Measurements from ENCODE around the gene RET.

Gene RET

GRCh38 chr10:43073191-43073590 lies 3.7 kb upstream of the RET start:
- H3K4me3 ChIP-seq (replicated peaks in 1 of 2; ENCODE audit: low read depth in 2 of 2, low read length in 2 of 2), result no peak overlapping the region
- no peak for TF ChIP-seq CTCF (IDR thresholded peaks at IDR 0.05; ENCODE audit: low read depth, low read length)
- no peak for DNase-seq (ENCODE audit: low read depth in 2 of 2)

GRCh38 chr10:43073721-43074120 lies 3.1 kb upstream of the RET start:
- no peak for DNase-seq (ENCODE audit: low read depth in 2 of 2)
- no peak overlapping the region for H3K4me3 ChIP-seq (replicated peaks in 1 of 2; ENCODE audit: low read depth in 2 of 2, low read length in 2 of 2)
- TF ChIP-seq CTCF (IDR thresholded peaks at IDR 0.05; ENCODE audit: low read depth, low read length), result no peak

GRCh38 chr10:43074409-43074808 lies 2.5 kb upstream of the RET start:
- DNase-seq (ENCODE audit: low read depth in 2 of 2), result no peak
- TF ChIP-seq CTCF (IDR thresholded peaks at IDR 0.05; ENCODE audit: low read depth, low read length), result no peak
- H3K4me3 ChIP-seq (replicated peaks in 1 of 2; ENCODE audit: low read depth in 2 of 2, low read length in 2 of 2), result no peak overlapping the region

DNA sequence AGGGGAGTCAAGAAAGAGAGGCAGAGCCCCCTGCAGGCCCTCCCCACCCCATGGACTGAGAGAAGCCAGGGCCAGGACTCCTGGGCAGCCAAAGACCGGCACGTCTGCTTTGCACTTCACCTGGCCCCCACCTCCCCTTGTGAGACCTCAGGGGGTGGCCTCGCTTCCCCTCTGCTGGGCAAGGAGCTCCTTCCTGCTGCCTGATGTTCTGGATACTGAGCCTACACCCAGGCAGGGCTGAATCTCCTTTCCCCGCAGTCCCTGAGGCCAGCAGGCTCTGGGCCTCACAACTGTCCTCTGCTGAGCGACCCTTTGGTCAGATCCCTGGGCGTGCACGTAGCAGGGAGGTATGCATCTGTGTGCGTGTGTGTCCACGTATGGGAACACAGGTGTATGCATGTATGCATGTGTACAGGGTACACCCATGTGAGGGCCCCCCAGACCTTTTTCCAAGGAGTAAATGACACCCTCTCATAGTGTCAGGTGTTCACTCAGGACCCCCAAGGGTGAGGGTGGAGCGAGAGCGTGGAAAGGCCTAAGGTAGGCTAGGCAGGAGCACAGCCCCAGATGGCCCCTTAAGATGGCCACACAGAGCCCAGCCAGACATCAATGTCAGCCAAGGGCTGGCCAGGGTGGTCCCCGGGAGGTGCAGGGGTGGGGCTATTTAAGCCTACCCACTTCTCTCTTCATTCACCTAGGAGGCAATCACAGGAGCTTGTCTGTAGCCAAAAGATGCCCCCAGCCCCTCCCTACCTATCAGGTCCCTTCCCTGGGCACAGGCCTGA lies 1.9 kb upstream of the RET start:
- no peak overlapping the region for H3K4me3 ChIP-seq (replicated peaks in 1 of 2; ENCODE audit: low read depth in 2 of 2, low read length in 2 of 2)
- DNase-seq (ENCODE audit: low read depth in 2 of 2), result no peak
- no peak for TF ChIP-seq CTCF (IDR thresholded peaks at IDR 0.05; ENCODE audit: low read depth, low read length)

- H3K4me3 ChIP-seq (replicated peaks in 1 of 2; ENCODE audit: low read depth in 2 of 2, low read length in 2 of 2), result no peak overlapping the region
- peak; percentile 12 for TF ChIP-seq CTCF (IDR thresholded peaks at IDR 0.05; ENCODE audit: low read depth, low read length)
- DNase-seq (ENCODE audit: low read depth in 2 of 2), result peak in 1 of 2 donors; percentile 9
These were observed 1.3 kb upstream of the RET start for GRCh38 chr10:43075612-43076003.

DNA sequence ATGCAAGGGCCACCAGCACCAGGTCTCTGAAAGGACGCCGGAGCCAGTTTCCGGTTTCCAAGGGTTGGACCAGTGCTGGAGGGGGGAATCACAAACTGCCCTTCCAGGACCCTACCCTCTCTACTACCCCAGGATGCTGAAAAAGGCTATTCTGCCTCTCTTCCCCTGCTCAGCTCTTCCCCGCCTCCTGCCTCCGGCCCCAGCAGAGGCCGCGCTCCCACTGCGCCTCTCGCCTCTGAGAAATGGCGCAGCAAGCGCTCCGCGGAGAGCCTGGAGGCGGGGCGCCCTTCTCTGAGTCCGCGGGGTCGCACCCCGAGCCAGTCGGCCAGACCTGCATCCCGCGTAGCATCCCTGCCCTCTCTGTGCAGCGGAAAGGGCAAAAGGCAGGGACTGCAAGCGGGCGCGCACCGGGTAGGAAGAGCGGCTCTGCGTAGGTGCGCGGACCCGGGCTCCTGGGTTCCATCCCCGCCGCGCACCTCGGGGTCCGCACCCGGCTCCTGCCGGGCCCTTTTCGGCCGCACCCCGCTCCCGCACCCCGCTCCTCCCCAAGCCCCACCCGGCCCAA lies 476 bp upstream of the RET start:
- peak in 1 of 2 donors; percentile 23 for DNase-seq (ENCODE audit: low read depth in 2 of 2)
- peak overlapping the region; percentile 19 to 26 for H3K4me3 ChIP-seq (replicated peaks in 1 of 2; ENCODE audit: low read depth in 2 of 2, low read length in 2 of 2)
- no peak for TF ChIP-seq CTCF (IDR thresholded peaks at IDR 0.05; ENCODE audit: low read depth, low read length)
